ENCODE data around the gene CFAP299.

CFAP299 gene

DNA sequence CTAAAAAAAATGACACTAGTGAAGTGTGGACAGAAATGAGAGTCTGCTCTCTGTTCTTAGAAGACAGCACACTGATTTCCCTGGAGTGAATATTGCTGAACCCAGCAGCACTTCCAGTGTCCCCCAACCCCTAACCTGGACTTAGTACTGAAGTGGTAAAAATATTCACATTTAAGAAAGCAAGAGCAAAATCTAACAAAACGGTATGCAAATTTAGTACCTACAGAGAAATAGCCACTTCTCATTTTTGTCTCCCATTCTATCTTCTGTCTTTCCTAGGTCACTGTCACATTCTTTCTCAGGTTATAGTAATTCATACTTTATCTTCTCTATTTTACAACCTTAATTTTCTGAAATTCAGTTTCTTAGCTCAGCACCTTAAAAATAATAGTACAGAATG, 274.7 kb downstream of the CFAP299 start:
- TF ChIP-seq, protein P1, sequence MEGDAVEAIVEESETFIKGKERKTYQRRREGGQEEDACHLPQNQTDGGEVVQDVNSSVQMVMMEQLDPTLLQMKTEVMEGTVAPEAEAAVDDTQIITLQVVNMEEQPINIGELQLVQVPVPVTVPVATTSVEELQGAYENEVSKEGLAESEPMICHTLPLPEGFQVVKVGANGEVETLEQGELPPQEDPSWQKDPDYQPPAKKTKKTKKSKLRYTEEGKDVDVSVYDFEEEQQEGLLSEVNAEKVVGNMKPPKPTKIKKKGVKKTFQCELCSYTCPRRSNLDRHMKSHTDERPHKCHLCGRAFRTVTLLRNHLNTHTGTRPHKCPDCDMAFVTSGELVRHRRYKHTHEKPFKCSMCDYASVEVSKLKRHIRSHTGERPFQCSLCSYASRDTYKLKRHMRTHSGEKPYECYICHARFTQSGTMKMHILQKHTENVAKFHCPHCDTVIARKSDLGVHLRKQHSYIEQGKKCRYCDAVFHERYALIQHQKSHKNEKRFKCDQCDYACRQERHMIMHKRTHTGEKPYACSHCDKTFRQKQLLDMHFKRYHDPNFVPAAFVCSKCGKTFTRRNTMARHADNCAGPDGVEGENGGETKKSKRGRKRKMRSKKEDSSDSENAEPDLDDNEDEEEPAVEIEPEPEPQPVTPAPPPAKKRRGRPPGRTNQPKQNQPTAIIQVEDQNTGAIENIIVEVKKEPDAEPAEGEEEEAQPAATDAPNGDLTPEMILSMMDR (IDR thresholded peaks at IDR 0.05; ENCODE audit: extremely low read depth, insufficient read depth, missing control alignments): no peak
- in situ Hi-C loops (cut with MboI; ENCODE audit: low pct_unique_long_range_greater_than_20kb, low sequenced_read_pairs, unreplicated experiment): no loop called here
- no peak for DNase-seq (ENCODE audit: low spot score)

DNA sequence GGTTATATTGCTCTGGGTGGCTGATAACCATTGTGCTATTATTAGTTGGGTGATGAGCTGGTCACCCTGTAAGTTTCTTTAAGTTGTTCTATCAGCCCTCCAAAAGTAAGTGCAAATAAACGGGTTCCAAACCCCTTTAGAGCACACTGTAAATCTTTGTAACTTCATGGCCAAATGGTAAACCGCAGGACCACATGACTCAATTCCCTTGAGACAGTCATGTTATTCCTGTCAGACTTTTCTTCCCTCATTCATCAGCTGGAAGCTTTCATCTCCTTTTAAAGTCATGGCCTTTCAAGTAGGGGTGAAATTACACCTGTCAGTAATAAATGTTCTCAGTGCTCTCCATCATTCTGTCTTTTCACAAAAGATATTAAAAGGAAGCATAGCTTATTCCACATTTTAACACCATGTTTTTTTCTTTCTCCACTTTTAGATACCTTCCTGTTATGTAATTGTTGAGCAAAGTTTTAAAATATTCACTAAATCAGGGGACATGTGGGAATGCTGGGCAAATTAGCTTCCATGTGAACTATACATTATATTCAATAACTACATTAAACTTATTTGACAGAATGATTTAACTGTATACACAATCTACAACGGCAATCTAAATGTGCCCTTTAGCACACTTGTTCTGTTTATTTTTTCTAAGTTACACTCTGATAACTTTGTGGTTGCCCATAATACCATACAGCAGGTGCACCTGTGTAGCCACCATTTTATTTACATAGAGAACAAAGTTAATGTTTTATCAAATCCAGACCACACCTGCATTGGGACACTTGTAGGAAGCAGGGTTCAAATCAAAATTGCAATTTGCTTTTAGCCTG, 275.5 kb downstream of the CFAP299 start:
- in situ Hi-C loops (cut with MboI; ENCODE audit: low pct_unique_long_range_greater_than_20kb, low sequenced_read_pairs, unreplicated experiment): no loop called here
- TF ChIP-seq, protein P1 (IDR thresholded peaks at IDR 0.05; ENCODE audit: extremely low read depth, insufficient read depth, missing control alignments): no peak

DNA sequence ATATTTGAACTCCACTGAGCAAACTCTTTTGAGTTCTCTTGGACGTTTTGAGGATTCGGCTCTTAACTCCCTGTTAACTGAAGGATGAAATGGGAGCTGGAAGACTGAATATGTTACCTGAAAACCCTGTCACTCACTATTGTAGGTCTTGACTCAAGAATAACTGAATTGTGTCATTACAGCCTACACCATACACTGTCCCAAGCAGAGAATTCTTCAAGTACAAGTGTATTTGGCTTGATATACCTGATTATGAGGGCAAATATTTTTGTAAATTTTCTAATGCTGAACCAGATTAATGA, 276.1 kb downstream of the CFAP299 start:
- in situ Hi-C loops (cut with MboI; ENCODE audit: low pct_unique_long_range_greater_than_20kb, low sequenced_read_pairs, unreplicated experiment): no loop called here
- DNase-seq (ENCODE audit: low spot score): no peak
- TF ChIP-seq, protein P1 (IDR thresholded peaks at IDR 0.05; ENCODE audit: extremely low read depth, insufficient read depth, missing control alignments): no peak

More for the DNA sequence above, 275.5 kb downstream of the CFAP299 start:
- DNase-seq (ENCODE audit: low spot score): peak; percentile 9

DNA sequence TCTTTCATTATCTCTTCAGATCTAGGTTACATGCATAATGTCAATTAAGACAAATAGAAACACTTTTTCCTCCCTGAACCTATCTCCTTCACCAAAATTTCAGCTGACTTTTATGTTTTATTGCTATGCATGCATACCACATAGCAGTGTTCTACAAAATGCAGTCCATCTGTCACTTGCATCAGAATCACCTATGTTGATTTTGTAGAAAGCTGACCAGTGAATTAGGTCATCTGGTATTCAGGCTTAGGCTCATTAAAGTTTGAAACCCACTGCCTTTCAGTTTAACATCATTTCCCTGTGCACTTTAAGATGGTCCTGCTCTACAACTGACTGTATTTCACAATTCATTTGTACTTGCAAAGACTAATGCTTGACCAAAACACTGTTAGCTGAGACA, 277.9 kb downstream of the CFAP299 start:
- DNase-seq (ENCODE audit: low spot score): no peak
- TF ChIP-seq, protein P1 (IDR thresholded peaks at IDR 0.05; ENCODE audit: extremely low read depth, insufficient read depth, missing control alignments): no peak
- in situ Hi-C loops (cut with MboI; ENCODE audit: low pct_unique_long_range_greater_than_20kb, low sequenced_read_pairs, unreplicated experiment): no loop called here

DNA sequence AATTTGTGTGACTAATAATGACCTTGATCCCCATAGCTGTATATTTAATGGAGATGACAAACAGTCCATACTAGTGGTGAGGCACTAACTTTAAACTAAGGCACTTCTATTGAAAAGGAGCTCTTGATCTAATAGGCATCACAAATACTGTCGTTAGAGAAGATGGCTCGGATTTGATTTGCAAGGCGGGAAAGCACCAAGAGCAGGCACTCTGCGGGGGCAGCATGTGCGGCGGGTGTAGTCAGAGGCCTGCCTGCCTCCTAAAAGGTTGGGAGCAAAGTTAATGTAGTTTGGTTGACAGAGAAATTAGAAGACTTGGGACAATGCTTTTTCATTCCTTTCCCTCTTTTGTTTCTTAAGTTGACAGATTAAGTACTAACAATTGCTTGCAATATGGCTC, 278.8 kb downstream of the CFAP299 start:
- DNase-seq (ENCODE audit: low spot score): no peak
- in situ Hi-C loops (cut with MboI; ENCODE audit: low pct_unique_long_range_greater_than_20kb, low sequenced_read_pairs, unreplicated experiment): no loop called here
- TF ChIP-seq, protein P1 (IDR thresholded peaks at IDR 0.05; ENCODE audit: extremely low read depth, insufficient read depth, missing control alignments): no peak

DNA sequence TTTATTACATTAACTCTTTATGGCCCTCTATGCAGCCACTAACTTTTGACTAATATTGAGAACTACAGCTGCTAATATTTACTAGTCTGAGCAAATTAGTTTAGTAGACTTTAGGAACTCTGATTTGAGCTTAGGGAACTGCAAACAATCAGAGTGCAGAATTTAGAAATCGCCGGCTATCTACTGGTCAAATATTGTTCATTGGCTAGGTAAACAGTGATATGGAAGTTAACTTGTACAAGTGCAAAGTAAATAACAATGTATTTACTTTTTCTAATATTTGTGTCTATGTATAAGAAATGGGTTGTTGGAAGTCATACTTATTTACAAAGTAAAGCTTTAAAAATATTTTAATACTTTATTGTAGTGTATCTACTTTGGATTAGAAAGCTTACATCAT, 279.6 kb downstream of the CFAP299 start:
- no peak for DNase-seq (ENCODE audit: low spot score)
- TF ChIP-seq, protein P1 (IDR thresholded peaks at IDR 0.05; ENCODE audit: extremely low read depth, insufficient read depth, missing control alignments): no peak
- in situ Hi-C loops (cut with MboI; ENCODE audit: low pct_unique_long_range_greater_than_20kb, low sequenced_read_pairs, unreplicated experiment): no loop called here

Measured in GM13977 (cell line).